C4-2B (cell line): ENCODE measurements around the gene FAM89B.

ENCODE experiments used
- CTCF ChIP-seq: fragments of 450-650 bp; conservative IDR thresholded peaks from 2 replicates; pipeline ENCODE4 v1.5.1; 2017; ENCODE audit warnings: mild to moderate bottlenecking
- ZFX ChIP-seq: fragments of 450-650 bp; IDR thresholded peaks from 2 replicates; pipeline ENCODE4 v1.6.1; 2017

GRCh38 chr11:65562788-65563187 is 9.6 kb upstream of the FAM89B start:
- TF ChIP-seq CTCF: no peak
- TF ChIP-seq ZFX: no peak
